HG03196 (cell line): ENCODE measurements around the gene HRH3.

Experiments used
- ATAC-seq: cut with Tn5 transposase; IDR thresholded peaks from one replicate; pipeline ENCODE4 v1.9.1; 2021; ENCODE audit not compliant: unreplicated experiment

Gene HRH3

DNA sequence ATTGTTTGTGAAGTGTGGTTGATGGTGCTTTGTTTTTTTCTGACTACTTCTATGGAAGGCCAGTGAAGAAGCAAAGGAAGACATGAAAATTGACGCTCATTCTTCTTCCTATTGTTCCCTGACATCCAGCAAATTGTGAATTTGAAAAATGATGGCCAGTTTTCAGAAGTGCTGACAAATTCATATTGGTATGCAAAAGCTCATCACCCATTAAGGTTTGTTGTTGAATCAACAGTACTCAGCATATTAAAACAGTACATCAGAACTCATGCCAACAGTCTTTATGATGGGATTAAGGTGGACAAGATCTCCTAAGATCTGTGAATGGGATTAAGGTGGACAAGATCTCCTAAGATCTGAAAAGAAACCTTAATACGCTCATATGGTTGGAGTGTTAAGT lies 38.3 kb downstream of the HRH3 start:
- ATAC-seq = no peak

DNA sequence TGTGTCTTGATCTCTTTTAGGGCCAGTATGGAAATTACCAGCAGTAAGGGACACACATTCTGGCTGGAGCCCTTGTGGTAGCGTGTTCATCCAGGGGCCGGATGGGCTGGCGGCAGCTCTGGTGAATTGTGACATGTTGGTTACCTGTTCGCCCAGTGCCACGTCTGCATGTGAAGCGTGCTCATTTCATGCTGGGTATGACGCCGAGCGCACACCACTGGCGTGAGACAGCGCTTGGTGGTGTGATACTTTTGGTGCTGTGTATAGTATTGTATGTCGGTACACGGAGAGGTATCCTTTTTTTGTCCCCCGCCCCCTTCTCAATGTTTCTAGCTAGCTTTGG lies 40.9 kb downstream of the HRH3 start:
- no peak for ATAC-seq

DNA sequence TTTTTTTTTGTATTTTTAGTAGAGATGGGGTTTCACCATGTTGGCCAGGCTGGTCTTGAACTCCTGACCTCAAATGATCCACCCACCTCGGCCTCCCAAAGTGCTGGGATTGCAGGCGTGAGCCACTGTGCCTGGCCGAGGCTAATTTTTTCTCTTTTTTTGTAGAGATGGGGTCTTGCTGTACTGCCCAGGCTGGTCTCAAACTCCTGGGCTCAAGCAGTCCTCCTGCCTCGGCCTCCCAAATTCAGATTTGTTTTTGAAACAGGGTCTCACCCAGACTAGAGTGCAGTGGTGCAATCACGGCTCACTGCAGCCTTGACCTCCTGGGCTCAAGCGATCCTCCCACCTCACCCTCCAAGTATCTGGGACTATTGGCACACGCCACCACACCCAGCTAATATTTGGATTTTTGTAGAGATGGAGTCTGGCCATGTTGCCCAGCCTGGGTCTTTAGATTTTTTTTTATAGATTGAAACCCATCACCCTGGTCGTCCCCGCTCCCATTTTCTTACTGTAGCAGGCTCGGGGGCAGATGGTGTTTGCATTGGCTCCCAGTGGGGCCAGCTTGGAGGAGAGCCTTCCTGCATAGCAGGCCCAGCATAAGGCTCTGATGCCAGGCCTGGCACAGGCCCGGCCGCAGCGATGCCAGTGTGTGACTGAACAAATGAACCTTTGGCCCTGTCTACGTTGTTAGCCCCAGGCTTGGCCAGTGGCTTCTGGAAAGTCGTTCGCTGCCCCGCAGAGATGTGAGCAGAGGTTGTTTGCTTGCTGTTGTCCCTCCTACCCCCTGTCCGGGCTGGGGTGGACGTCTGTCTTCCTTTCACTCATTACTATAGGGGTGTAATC lies 41.5 kb downstream of the HRH3 start:
- no peak for ATAC-seq

DNA sequence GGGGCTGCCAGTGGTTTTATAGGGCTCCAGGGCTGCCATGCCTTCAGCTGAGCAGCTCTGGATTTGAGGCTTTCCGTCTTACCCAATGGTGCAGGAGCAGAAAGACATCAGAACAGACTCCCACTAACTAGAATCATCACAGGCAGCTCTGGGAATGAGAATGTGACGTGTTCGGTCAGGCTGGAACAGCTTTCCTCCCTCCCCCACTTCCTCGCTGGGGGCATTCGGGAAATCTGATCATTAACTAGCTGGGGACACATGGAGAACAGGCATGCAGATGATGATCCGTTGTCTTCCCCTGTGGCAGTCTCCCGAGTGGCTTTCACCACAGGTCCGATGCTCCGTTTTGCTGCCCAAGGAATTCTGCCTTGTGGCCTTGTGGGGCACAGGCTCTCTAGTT lies 42.8 kb downstream of the HRH3 start:
- no peak for ATAC-seq

DNA sequence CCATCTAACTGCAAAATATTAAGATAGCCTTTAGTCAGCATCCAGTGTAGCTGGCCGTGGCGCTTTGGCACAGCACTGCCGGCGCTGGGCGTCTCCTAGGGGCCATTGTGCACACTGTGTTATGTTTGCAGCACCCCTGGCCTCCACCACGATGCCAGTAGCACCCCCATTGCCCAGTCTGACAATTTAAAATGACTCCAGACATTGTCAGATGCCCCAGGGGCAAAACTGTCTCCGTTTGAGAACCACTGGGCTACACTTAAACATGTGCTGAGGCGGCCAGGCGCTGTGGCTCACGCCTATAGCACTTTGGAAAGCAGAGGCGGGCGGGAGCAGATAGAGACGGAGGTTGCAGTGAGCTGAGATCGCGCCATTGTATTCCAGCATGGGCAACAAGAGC lies 43.2 kb downstream of the HRH3 start:
- ATAC-seq = no peak

DNA sequence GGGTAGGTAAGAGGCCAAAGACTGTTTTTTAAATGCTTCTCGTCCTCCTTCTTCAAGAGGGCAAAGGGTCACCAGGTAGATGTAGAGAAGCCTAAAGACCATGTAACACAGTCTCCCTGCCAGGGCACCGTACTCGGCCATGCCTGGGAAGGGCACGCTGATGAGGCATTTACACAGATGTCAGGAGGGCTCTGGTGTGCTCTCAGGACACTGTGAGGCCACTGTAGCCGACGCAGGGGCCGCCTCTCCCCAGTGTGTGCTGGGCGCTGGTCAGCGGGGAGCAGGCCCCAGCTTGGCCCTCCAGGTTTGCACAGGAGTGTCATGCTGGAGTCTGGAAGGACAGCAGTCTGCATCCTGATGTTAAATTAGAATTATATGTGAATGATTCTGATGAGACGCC lies 44.4 kb downstream of the HRH3 start:
- ATAC-seq = no peak

DNA sequence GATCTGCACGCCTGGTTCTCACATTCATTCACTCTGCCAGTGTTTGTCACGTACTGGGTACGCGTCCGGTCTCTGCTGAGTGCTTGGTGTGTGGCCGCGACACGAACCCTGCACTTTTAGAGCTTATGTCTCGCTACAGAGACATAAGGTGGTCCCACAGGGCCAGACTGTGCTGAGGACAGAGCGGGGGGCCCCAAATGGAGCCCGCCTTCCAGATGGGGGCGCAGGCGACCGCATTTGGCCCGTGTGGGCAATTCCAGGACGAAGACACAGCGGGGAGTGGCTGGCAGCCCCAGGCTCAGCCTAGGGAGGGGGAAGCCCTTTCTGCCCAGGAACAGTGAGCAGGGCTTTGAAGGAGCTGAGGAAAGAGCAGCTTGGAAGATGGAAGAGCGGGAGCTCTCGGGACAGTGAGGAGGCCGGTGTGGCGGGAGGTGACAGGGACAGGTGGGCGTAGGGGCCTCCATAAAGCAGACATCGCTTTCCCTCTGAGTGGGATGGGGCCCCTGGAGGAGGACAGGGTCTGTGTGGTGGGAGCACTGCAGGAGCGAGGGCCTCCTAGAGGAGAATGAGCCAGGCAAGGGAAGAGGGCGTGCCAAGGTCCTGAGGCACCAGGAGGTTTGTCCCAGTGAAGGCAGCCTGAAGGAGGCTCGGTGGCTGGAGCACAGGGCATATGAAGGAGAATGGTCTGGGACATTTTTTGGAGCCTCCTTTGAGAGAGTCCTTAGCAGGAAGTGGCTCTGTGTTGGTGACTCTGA lies 45.0 kb downstream of the HRH3 start:
- no peak for ATAC-seq

DNA sequence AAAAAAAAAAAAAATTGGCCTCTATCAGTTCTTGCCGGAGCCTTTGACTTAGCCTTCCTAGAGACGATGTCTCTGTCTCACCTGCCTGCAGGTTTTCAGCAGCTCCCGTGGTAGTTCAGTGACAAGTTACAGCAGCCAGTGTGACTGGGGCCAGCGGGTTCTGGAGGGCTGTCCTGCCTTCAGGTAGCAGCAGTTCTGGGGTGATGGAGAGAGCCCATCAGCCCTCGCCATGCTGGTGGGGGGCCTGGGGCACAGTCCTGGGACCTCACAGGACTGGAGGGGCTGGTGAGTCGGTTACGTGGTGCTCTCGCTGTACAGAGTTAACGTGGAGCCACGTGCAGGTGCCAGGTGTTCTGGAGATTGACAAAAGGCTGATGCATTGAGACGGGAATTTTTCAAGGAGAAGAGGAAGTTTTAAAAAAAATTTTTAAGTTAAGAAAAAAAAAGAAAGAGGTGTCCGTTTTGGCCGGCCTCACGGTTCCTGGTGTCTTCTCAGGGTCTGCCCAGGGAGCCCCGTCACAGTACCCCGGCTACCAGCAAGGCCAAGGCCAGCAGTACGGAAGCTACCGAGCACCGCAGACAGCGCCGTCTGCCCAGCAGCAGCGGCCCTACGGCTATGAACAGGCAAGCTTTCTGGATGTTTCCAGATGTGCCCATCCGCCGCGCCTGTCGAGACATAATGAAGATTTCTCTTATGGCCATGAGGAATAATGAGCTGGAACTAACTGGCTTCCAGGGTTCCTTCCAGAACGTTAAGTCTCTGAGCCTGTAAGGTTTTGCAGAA lies 45.9 kb downstream of the HRH3 start:
- no peak for ATAC-seq

DNA sequence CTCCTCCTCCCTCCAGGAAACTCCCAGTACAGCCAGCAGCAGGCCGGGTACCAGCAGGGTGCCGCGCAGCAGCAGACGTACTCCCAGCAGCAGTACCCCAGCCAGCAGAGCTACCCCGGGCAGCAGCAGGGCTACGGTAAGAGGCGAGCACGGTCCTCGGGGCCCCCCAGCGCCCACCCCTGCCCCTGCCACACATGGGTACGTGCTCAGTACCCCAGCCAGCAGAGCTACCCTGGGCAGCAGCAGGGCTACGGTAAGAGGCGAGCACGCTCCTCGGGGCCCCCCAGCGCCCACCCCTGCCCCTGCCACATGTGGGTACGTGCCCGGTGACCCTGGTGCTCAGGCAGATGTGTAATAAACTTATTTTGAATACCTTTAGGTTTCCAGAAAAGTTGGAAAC lies 47.4 kb downstream of the HRH3 start:
- ATAC-seq = no peak

DNA sequence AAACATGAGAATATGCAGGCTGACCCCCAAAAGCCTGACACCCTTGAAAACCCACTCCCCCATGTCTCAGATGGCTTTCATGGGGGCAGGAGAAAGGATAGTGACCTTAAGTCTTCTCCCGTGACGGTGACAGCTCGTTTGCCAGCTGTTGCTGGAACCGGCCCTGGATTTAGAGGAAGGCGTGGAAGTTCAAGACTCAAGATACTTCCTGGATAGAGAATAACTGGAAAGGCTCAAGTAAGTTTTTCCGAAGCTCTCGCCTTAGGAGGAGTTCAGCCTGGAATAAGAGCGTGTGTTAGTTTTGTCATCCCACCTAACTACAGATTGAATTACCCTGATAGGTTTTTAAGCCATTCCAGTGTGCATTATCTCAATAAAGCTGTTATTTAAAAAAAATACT lies 48.8 kb downstream of the HRH3 start:
- ATAC-seq = no peak

DNA sequence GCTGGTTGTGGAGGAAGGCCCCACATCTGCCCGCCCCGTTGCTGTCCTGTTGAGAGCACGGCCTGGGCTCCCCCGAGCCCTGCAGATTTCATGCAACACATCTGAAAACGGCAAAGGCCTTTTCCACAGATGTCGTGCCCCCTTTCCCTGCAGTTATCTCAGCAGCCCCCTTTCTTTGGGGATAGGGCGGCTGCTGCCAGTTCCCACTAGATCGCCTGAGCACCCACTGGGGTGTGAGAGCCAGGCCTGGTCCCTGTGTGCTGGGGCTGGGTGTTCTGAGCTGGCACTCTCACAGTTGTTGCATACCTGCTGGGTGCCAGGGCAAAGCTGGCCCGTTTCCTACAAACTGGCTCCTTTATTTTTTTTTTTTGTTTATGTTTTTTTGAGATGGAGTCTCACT lies 49.5 kb downstream of the HRH3 start:
- no peak for ATAC-seq

DNA sequence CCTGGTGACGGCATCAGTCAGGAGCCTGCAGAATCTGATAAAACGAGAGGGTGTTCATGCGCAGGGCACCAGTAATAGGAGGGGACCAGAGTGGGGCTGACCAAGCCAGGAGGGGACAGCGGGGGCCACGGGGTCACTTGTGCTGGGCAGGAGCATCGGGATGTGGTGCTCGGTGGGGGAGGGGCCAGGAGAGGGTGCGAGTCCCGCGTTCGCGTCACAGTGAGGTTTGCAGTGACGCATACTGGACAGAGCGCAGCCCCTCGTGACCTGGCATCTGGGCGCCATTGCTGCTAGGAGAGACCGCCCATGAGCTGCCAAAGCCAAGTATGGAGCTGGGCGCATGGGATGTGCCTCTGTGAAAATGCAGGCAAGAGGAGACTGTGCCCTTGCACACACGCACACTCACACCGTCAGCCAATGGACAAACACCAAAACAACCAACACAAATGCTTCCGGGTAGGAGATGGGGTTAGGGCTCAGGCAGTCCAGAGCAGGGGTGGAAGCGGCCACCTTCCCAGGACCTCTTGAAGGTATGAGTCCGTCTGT lies 51.1 kb downstream of the HRH3 start:
- no peak for ATAC-seq

DNA sequence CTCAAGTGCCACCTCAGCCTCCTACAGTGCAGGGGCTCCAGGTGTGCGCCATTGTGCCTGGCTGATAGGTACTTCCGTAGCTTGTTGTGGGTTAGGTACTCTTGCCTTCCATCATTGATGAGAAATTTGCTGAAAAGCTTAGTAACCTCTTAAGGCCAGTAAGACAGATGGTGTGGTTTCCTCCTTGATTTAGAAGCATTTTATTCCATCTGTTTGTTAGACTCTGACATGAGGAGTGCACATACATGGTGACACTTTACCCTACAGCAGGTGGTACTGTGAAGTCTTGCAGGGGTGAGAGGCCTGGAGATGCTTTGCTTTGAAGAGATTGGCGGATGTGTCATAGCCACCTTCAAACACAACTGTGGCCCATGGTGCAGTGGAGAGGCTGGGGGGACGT lies 52.0 kb downstream of the HRH3 start:
- ATAC-seq = no peak

DNA sequence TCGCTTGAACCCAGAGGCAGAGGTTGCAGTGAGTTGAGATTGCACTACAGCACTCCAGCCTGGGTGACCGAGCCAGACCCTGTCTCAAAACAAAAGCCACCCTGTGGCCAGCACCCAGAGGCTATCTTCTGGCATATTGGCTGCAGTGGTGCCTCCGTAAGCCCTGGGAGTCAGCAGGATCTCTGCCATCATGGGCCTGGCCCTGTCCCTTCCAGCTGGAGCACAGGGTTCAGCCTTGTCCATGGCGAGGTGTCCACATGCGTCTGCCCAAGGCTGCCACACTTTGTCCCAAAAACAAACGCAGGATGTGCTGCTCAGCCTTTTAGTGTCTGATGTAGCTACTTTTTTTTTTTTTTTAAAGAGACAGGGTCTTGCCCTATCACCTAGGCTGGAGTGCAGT lies 52.6 kb downstream of the HRH3 start:
- no peak for ATAC-seq

DNA sequence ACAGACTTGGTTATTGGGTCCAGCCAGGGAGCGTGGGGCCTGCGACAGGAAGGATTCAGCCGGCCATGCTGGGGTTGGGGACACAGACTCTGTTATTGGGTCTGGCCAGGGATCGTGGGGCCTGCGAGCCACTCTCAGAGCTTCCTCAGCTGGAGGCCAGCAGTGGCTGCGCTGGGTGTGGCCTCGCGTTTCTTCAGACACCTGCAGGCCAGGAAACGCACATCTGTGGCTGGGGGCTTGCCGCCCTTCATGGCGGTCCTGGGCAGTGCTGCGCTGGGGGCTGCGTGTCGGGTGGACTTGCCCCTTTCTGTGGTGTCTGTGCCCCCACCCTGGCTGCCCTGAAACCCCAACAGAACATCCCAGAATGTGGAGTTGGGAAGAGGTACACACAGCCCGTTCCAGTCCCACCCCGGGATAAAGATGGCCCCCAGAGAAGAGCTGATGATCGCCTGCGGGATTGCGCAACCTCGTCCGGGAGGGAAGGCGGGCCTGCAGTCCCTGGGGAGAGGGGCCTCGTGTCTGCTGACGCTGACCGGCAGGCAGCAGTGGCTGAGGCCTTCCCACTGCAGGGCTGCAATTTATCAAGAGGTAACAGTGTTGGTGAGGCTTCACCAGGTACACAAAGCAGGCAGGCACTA lies 54.2 kb downstream of the HRH3 start:
- ATAC-seq = no peak
